SK-N-SH (cell line): Measurements from ENCODE around the gene POLA1. TPM values are rescaled to one million over a fixed set of nuclear protein-coding genes. Genes with fewer than 3 reads are reported as not detected.

Experiments
- CTCF ChIA-PET: fragments of 300-600, 350-600 bp; formaldehyde crosslinking; extraction: SDS; loops from one replicate; lab custom pipeline; 2021; lab: Yijun Ruan, JAX
- POLR2A ChIA-PET: fragments of 350-600 bp; sonication (Branson Sonifier 250); formaldehyde crosslinking; extraction: SDS; loops from one replicate; lab custom pipeline; 2020; ENCODE audit warnings: antibody characterized with exemption, inconsistent platforms; lab: Yijun Ruan, JAX
- DNase-seq: peaks from one replicate; pipeline ENCODE4 v3.0.0; 2012
- H2AFZ ChIP-seq: fragments of 200-600 bp; sonication (generic); 2 replicates; pipeline ENCODE4 v1.8.1; 2016; ENCODE audit warnings: antibody characterized with exemption, mild to moderate bottlenecking, low read depth
- H3F3A ChIP-seq: fragments of 200-600 bp; sonication (generic); replicated peaks from 2 replicates; pipeline ENCODE3; 2016; ENCODE audit warnings: antibody characterized with exemption, mild to moderate bottlenecking; ENCODE audit not compliant: insufficient read depth
- H3K27ac ChIP-seq, 2 experiments: fragments of 200-500 bp in 1 of 2; fragments of 200-600 bp in 1 of 2; sonication (Bioruptor generic) in 1 of 2; sonication (generic), shearing (Covaris generic) in 1 of 2; 2 replicates each; pipeline versions ENCODE4 v1.5.1 to v1.6.1; 2014 to 2016; ENCODE audit warnings: low read depth in 2 of 2, inconsistent platforms in 1 of 2, low read length in 1 of 2, mild to moderate bottlenecking in 1 of 2, mixed read lengths in 1 of 2
- H3K27me3 ChIP-seq: fragments of 200-600 bp; sonication (generic), shearing (Covaris generic); 2 replicates; pipeline ENCODE4 v1.6.1; 2016; ENCODE audit warnings: mixed run types; ENCODE audit not compliant: insufficient read depth
- H3K36me3 ChIP-seq, 2 experiments: fragments of 200-500 bp in 1 of 2; fragments of 200-600 bp in 1 of 2; sonication (Bioruptor generic) in 1 of 2; sonication (generic) in 1 of 2; replicated peaks in 1 of 2; 2 replicates each; pipeline versions ENCODE3 to v1.5.1; 2014 to 2016; ENCODE audit warnings: low read length in 1 of 2, mild to moderate bottlenecking in 1 of 2; ENCODE audit not compliant: insufficient read depth in 2 of 2, control insufficient read depth in 1 of 2
- H3K4me1 ChIP-seq, 2 experiments: fragments of 200-500 bp in 1 of 2; fragments of 200-600 bp in 1 of 2; sonication (Bioruptor generic) in 1 of 2; sonication (generic), shearing (Covaris generic) in 1 of 2; 2 replicates each; pipeline versions ENCODE4 v1.5.1 to v1.6.1; 2014 to 2016; ENCODE audit warnings: low read depth in 1 of 2, low read length in 1 of 2, mixed run types in 1 of 2; ENCODE audit not compliant: insufficient read depth in 2 of 2, control insufficient read depth in 1 of 2
- H3K4me2 ChIP-seq: fragments of 200-600 bp; sonication (generic), shearing (Covaris generic); 2 replicates; pipeline ENCODE4 v1.6.1; 2017; ENCODE audit warnings: mixed run types
- H3K4me3 ChIP-seq, 2 experiments: fragments of 200-500 bp in 1 of 2; fragments of 200-600 bp in 1 of 2; sonication (Bioruptor generic) in 1 of 2; sonication (generic), shearing (Covaris generic) in 1 of 2; 2 replicates each; pipeline versions ENCODE4 v1.5.1 to v1.8.1; 2014 to 2016; ENCODE audit warnings: low read depth in 2 of 2, inconsistent platforms in 1 of 2, low read length in 1 of 2, mild to moderate bottlenecking in 1 of 2, mixed read lengths in 1 of 2, moderate library complexity in 1 of 2
- H3K79me2 ChIP-seq: fragments of 200-600 bp; sonication (generic); 2 replicates; pipeline ENCODE4 v1.8.1; 2017; ENCODE audit warnings: mild to moderate bottlenecking; ENCODE audit not compliant: insufficient read depth
- H3K9ac ChIP-seq: fragments of 200-600 bp; sonication (generic); 2 replicates; pipeline ENCODE4 v1.6.1; 2017; ENCODE audit warnings: mixed run types
- H3K9me2 ChIP-seq: fragments of 200-600 bp; sonication (generic); 2 replicates; pipeline ENCODE4 v1.6.1; 2017; ENCODE audit warnings: mixed run types
- H3K9me3 ChIP-seq: fragments of 200-600 bp; sonication (generic); 2 replicates; pipeline ENCODE4 v1.6.1; 2017; ENCODE audit warnings: mixed run types, mild to moderate bottlenecking, moderate library complexity
- H4K20me1 ChIP-seq: fragments of 200-600 bp; sonication (generic); 2 replicates; pipeline ENCODE4 v1.6.1; 2017; ENCODE audit warnings: mild to moderate bottlenecking, mixed run types; ENCODE audit not compliant: insufficient read depth
- FOXM1 ChIP-seq: IDR thresholded peaks from 2 replicates; pipeline ENCODE4 v1.4.0; 2012; ENCODE audit warnings: low read depth, mild to moderate bottlenecking
- GATA2 ChIP-seq: sonication (generic); formaldehyde crosslinking; IDR thresholded peaks from 2 replicates; pipeline ENCODE4 v1.5.0; 2020; ENCODE audit warnings: mild to moderate bottlenecking, missing genetic modification reagents
- MAX ChIP-seq: IDR thresholded peaks from 2 replicates; pipeline ENCODE4 v1.4.0; 2012; ENCODE audit warnings: low read depth
- PBX3 ChIP-seq: IDR thresholded peaks from 2 replicates; pipeline ENCODE4; 2012
- POLR2AphosphoS5 ChIP-seq: IDR thresholded peaks from 2 replicates; pipeline ENCODE4 v1.6.1; 2012; ENCODE audit warnings: low read depth, low read length
- RAD21 ChIP-seq: IDR thresholded peaks from 2 replicates; pipeline ENCODE4 v1.6.1; 2012; ENCODE audit warnings: mild to moderate bottlenecking, low read length
- RFX5 ChIP-seq: IDR thresholded peaks from 2 replicates; pipeline ENCODE4 v1.6.1; 2012; ENCODE audit warnings: mild to moderate bottlenecking, improper control_type of control experiment, low read length
- TAF1 ChIP-seq: IDR thresholded peaks from 2 replicates; pipeline ENCODE4 v1.6.1; 2012; ENCODE audit warnings: low read depth, mild to moderate bottlenecking, low read length, moderate library complexity, borderline replicate concordance
- TCF12 ChIP-seq: IDR thresholded peaks from 2 replicates; pipeline ENCODE4 v1.4.0; 2012
- USF2 ChIP-seq: fragments of 150-350 bp; IDR thresholded peaks from 2 replicates; pipeline ENCODE4 v1.6.1; 2017; ENCODE audit warnings: antibody characterized with exemption, low read length, low read depth, borderline replicate concordance
- WGBS: methylation state at CpG from one replicate; pipeline ENCODE4 v1.1.6; 2017; ENCODE audit warnings: low lambda C conversion rate; 5-methylcytosine and 5-hydroxymethylcytosine counted together
- polyA plus RNA-seq, 3 experiments: library from polyadenylated mRNA; depleted of rRNA; stranded (reverse); fragments of >200 nt; gene quantifications; 2 replicates each; pipeline ENCODE4 v1.2.3, GENCODE V29; 2012
- TF ChIP-seq, protein P1 (sequence below): fragments of 200-600 bp; sonication (generic); IDR thresholded peaks from 2 replicates; pipeline ENCODE4 v1.6.1; 2017; ENCODE audit warnings: antibody characterized with exemption, mild to moderate bottlenecking, moderate library complexity
- TF ChIP-seq, protein P2 (sequence below): IDR thresholded peaks from 2 replicates; pipeline ENCODE4 v1.6.1; 2012; ENCODE audit warnings: mild to moderate bottlenecking, low read depth, low read length, moderate library complexity
- TF ChIP-seq, protein P3 (sequence below): IDR thresholded peaks from 2 replicates; pipeline ENCODE4 v1.4.0; 2012; ENCODE audit warnings: low read depth, borderline replicate concordance

Gene POLA1
- polyA plus RNA-seq, 1 of the 3 experiments (the other 2 are of a cell fraction): 2.8 TPM

GRCh38 chrX:25004040-25004439 is 310.3 kb downstream of the POLA1 start (continued):
- TF ChIP-seq, protein P1, sequence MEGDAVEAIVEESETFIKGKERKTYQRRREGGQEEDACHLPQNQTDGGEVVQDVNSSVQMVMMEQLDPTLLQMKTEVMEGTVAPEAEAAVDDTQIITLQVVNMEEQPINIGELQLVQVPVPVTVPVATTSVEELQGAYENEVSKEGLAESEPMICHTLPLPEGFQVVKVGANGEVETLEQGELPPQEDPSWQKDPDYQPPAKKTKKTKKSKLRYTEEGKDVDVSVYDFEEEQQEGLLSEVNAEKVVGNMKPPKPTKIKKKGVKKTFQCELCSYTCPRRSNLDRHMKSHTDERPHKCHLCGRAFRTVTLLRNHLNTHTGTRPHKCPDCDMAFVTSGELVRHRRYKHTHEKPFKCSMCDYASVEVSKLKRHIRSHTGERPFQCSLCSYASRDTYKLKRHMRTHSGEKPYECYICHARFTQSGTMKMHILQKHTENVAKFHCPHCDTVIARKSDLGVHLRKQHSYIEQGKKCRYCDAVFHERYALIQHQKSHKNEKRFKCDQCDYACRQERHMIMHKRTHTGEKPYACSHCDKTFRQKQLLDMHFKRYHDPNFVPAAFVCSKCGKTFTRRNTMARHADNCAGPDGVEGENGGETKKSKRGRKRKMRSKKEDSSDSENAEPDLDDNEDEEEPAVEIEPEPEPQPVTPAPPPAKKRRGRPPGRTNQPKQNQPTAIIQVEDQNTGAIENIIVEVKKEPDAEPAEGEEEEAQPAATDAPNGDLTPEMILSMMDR: no peak

DNA sequence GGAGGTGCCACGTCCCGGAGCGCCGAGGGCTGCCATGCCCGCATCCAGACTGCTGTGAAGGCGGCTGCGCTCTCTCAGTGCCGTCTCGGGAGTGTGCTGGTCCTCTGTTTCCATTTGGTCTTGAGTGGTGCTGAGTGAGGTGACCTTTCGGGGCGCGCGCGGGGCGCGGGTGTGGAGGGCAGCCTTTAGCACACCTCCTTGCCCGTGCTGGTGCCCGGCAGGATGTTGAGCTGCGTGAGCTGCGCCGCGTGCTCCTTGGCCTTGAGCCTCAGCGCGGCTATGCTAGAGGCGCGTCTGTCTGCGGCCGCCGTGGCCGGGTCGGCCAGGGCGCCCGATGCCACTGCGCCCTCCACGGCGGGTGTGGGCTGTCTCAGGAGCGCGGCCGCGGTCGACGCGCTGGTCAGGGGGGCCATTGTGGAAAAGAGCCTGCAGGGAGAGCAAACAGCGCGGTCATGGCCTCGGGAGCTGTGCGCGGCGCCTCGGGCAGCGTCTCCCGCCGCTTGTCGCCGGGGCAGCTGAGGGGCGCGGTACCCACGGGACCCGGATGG is 310.8 kb downstream of the POLA1 start:
- Histone ChIP-seq H3K36me3 (no peaks in the 10 kb centered on the region), H3K27me3 (peaks cover 6% of the 10 kb centered on the region; the same call in 1 of the 2 replicates), H3K27ac (no peak overlapping the region), H3K4me3 (no peak overlapping the region), H3K4me2 (no peak overlapping the region), H4K20me1 (no peaks in the 10 kb centered on the region), H2AFZ (no peak overlapping the region), H3K79me2 (no peaks in the 10 kb centered on the region), H3F3A (no peaks in the 10 kb centered on the region), H3K9me3 (no peaks in the 10 kb centered on the region), H3K4me1 (peaks cover 0 to 7% of the 10 kb centered on the region in 2 experiments; a peak in 2 of 4 replicates), H3K9ac (no peak overlapping the region), H3K9me2 (no peaks in the 10 kb centered on the region)
- POLR2A ChIA-PET: no interaction called here
- CTCF ChIA-PET: no interaction called here
- DNase-seq: no peak
- TF ChIP-seq RAD21 (no peak), TCF12 (no peak), PBX3 (no peak)
- WGBS: 59% methylated on average over 12 of the region's 59 CpGs

DNA sequence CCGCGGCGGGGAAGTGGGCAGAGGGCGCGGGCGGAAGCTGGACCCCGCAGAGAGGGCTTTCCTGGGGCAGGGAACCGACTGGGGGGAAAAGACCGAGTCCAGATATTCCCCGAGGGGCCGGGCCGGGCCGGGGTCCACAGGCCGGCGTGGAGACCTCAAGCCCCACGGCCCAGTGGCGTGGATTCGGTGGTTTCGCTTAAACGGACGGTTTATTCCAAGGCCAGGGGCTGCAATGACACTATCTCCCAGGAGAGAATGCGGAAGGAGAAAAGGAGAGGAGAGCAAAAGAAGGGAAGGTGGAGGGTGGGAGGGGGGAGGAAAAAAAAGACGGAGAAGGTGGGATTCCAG is 311.3 kb downstream of the POLA1 start:
- Histone ChIP-seq H3K9ac (no peak overlapping the region), H3K79me2 (no peaks in the 10 kb centered on the region), H3K4me1 (peaks cover 0 to 10% of the 10 kb centered on the region in 2 experiments; a peak in 2 of 4 replicates), H2AFZ (no peak overlapping the region), H3K36me3 (no peaks in the 10 kb centered on the region), H3K4me3 (no peak overlapping the region), H4K20me1 (no peaks in the 10 kb centered on the region), H3K9me2 (no peaks in the 10 kb centered on the region), H3F3A (no peaks in the 10 kb centered on the region), H3K27me3 (peaks cover 6% of the 10 kb centered on the region; the same call in 1 of the 2 replicates), H3K9me3 (no peaks in the 10 kb centered on the region), H3K27ac (no peak overlapping the region), H3K4me2 (no peak overlapping the region)
- POLR2A ChIA-PET: no interaction called here
- CTCF ChIA-PET: no interaction called here
- DNase-seq: no peak
- WGBS: 35% methylated on average over 12 of the region's 23 CpGs
- TF ChIP-seq GATA2 (CRISPR knock-in tag) (no peak), TAF1 (no peak), RAD21 (no peak), MAX (no peak), FOXM1 (no peak), POLR2AphosphoS5 (no peak), RFX5 (no peak), USF2 (no peak)
- TF ChIP-seq, protein P2, sequence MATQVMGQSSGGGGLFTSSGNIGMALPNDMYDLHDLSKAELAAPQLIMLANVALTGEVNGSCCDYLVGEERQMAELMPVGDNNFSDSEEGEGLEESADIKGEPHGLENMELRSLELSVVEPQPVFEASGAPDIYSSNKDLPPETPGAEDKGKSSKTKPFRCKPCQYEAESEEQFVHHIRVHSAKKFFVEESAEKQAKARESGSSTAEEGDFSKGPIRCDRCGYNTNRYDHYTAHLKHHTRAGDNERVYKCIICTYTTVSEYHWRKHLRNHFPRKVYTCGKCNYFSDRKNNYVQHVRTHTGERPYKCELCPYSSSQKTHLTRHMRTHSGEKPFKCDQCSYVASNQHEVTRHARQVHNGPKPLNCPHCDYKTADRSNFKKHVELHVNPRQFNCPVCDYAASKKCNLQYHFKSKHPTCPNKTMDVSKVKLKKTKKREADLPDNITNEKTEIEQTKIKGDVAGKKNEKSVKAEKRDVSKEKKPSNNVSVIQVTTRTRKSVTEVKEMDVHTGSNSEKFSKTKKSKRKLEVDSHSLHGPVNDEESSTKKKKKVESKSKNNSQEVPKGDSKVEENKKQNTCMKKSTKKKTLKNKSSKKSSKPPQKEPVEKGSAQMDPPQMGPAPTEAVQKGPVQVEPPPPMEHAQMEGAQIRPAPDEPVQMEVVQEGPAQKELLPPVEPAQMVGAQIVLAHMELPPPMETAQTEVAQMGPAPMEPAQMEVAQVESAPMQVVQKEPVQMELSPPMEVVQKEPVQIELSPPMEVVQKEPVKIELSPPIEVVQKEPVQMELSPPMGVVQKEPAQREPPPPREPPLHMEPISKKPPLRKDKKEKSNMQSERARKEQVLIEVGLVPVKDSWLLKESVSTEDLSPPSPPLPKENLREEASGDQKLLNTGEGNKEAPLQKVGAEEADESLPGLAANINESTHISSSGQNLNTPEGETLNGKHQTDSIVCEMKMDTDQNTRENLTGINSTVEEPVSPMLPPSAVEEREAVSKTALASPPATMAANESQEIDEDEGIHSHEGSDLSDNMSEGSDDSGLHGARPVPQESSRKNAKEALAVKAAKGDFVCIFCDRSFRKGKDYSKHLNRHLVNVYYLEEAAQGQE: no peak
- TF ChIP-seq, protein P3, sequence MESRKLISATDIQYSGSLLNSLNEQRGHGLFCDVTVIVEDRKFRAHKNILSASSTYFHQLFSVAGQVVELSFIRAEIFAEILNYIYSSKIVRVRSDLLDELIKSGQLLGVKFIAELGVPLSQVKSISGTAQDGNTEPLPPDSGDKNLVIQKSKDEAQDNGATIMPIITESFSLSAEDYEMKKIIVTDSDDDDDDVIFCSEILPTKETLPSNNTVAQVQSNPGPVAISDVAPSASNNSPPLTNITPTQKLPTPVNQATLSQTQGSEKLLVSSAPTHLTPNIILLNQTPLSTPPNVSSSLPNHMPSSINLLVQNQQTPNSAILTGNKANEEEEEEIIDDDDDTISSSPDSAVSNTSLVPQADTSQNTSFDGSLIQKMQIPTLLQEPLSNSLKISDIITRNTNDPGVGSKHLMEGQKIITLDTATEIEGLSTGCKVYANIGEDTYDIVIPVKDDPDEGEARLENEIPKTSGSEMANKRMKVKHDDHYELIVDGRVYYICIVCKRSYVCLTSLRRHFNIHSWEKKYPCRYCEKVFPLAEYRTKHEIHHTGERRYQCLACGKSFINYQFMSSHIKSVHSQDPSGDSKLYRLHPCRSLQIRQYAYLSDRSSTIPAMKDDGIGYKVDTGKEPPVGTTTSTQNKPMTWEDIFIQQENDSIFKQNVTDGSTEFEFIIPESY: no peak
